GM11168 (cell line): ENCODE results near the gene ABHD15.

Experiments used
- in situ Hi-C: fragments of 300-500 bp; cut with MboI; formaldehyde crosslinking; loops from one replicate; pipeline ENCODE4 v1.12.0; 2022; ENCODE audit warnings: low sequenced_read_pairs; ENCODE audit not compliant: unreplicated experiment

Gene ABHD15, protein sequence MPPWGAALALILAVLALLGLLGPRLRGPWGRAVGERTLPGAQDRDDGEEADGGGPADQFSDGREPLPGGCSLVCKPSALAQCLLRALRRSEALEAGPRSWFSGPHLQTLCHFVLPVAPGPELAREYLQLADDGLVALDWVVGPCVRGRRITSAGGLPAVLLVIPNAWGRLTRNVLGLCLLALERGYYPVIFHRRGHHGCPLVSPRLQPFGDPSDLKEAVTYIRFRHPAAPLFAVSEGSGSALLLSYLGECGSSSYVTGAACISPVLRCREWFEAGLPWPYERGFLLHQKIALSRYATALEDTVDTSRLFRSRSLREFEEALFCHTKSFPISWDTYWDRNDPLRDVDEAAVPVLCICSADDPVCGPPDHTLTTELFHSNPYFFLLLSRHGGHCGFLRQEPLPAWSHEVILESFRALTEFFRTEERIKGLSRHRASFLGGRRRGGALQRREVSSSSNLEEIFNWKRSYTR

DNA sequence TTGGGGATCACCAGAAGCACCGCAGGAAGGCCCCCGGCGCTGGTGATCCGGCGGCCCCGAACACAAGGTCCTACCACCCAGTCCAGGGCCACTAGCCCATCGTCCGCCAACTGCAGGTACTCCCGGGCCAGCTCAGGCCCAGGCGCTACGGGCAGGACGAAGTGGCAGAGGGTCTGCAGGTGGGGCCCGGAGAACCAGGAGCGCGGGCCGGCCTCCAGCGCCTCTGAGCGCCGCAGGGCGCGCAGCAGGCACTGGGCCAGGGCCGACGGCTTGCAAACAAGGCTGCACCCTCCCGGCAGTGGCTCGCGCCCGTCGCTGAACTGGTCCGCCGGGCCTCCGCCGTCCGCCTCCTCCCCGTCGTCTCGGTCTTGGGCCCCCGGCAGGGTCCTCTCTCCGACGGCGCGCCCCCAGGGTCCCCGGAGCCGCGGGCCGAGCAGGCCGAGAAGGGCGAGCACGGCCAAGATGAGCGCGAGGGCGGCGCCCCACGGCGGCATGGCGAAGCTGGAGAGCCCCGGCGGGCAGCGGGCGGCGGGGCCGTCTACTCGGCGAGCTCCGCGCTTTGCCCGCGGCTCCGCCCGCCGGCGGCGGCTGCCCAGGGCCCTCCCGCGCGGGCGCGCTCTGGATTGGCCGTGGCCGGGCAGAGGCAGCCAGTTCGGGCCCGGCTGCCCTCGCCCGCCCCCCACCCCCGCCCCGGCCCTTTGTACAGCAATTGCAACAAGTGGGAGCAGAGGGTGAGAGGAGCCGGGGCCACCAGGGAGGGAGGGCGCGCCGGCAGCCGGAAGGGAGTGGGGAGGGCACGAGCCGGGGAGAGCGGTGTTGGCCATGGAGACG is at the start of gene ABHD15:
TSS of gene ABHD15 (minus strand) at position 565 of the 831 bp plus-strand sequence. CDS start at position 494, 71 bp downstream.
- in situ Hi-C loops = no loop called here

DNA sequence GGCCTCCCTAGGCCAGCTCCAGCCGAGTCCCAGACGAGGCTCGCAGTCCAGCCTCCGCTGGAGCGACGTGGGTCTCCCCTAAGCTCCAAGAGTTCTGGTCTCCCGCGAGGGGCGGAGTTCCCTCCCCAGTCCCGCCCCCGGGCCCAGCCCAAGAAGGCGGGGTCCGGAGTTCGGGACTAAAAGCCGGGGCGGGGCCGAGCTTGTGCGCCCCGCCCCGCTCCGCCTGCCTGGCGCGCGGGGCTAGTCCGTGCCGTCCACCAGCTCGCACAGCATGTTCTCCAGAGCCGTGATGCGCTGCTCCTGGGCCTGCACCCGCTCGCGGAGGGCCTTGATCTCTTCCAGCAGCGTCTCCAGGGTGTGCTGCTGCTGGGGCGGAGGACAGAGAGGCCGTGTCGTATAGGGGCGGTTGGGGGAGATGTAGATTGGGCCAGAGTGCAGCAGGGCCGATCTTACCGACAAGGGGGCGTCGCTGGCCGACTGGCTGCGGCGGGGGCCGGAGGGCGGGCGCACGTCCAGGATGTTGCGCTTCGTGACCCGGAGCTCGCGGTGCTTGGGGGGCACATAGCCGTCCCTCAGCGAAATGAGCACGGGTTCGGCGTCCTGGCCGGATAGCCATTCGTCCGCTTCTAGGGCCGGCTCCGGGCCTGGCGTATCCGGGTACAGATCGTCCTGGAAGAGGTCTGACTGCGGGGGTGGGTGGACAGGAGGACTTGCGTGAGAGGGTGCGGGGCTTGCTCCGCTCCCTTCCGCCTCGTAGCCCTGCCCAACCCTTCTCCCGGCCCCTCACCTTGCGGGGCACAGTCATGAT is 48.9 kb upstream of the ABHD15 start:
- in situ Hi-C loops = no loop called here

DNA sequence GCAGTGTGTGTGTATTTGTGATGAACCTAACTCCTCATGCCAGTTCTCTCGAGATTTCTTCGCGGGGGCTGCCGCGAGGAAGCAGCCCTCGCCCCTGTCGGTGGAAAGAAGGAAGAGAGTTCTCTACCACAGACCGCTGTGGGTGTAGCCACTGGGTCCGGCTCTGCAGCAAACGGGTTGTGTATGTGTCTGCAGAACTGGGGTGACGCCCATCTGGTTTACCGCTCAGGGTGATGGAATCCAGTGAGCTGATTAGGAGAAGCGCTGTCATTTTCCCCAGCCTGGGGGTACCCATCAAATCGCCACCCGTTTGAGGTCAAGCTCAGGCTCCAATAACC is 48.2 kb upstream of the ABHD15 start:
- in situ Hi-C loops = no loop called here

DNA sequence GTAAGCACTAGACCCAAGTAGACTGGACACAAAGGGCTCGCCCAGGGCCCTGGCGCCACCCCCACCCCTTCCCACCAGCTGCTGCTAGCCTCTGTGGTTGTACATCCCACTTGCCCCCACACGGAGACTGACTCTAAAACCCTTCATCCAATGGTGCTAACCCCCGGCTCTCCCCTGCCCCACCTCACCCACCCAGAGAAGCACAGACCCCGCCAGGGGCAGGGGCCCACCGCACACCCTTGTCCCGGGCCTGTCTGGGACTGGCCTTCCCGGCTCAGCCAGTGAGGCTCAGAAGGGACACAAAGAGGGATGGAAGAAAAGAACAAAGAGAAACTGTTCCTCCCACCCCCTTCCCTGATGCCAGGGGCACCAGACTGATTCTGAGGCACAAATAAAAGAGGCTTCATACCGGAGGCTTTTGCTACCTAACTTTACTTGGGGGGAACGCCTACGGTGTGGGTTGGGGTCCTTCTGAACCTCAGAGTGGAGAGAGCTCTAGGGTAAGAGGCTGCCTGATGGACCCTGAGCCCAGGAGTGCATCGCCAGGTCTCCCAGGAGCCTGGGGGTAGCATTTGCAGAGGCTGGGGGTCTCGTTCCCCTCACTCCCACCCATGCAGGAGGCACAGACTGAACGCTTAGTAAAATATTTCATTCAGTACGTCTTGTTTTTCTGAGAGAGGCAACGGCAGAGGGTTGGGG is 47.7 kb upstream of the ABHD15 start:
- in situ Hi-C loops = no loop called here

DNA sequence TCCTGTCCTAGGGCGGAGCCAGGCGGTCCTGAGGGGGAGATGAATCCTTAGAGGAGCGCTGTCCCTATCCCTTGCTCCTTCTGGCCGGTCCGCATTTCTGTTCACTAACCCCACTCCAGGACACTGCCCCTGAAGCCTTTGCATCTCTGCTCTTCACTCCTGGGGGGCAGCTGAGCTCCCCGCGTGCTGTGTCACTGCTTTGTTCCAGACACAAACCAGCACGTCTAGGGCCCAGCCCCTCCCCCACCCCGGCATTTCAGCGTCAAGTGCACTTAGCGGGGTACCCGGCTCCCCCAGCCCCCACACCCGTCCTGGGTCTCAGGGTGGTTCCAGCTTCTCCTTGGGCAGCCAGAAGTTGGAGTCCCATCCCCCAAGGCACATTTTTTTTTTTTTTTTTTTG is 47.0 kb upstream of the ABHD15 start:
- in situ Hi-C loops = no loop called here

DNA sequence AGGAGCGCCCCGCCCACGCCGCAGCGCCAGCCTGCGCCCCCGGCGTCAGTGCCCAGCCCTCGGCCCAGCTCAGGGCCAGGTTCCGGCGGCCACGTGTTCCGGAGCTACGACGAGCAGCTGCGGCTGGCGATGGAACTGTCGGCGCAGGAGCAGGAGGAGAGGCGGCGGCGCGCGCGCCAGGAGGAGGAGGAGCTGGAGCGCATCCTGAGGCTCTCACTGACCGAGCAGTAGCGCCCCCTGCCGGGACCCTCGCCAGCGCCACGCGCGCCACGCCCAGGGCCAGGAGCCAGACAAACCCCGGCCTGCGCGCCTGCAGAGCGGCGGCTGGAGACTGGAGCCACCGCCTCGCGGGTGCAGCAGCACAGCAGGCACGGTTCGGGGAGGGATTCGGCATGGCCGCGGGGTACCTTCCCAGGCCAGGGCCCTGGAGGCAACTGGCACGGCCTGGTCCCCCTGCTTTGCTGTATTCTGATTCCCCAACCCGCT is 46.6 kb upstream of the ABHD15 start:
- in situ Hi-C loops = no loop called here

DNA sequence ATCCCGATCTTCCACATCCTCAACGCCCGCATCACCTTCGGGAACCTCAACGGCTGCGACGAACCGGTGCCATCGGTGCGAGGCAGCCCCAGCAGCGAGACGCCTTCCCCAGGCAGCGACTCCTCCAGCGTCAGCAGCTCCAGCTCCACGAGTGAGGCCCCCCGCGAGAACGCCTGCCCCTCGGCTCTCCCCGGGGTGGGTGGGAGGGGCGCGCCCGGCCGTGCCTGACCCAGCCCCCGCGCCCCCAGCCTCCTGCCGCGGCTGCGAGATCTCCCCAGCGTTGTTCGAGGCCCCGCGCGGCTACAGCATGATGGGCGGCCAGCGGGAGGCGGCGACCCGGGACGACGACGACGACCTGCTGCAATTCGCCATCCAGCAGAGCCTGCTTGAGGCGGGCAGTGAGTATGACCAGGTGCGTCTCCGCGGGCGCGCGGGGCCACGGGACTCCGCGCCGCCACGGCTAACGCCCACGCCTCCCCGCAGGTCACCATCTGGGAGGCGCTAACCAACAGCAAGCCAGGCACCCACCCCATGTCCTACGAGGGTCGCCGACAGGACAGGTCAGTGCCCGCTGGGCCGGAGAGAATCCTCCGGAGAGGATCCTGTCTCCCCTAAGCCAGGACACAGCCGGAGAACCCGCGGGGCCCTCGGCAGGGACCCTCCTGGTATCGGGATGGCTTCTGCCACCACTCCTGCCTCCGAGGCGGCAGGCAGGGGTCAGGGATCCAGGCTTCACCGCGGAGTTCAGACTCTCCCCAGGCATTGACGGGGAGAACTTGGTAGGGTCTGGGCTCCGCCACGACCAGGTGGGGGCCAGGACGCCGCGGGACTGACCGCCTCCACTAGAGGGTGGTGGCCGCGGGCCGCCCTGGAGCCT is 45.8 kb upstream of the ABHD15 start:
- in situ Hi-C loops = no loop called here

DNA sequence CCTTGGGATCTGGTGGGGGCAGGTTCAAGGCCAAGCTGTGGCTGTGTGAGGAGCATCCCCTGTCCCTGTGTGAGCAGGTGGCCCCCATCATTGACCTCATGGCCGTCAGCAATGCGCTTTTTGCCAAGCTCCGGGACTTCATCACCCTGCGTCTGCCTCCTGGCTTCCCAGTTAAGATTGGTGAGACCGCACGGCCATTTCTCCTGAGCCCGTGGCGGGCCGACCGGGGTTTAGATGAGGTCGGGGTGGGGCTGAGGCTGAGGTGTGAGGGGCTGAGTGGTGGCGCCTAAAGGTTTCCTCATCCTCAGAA is 45.2 kb upstream of the ABHD15 start:
- in situ Hi-C loops = no loop called here

DNA sequence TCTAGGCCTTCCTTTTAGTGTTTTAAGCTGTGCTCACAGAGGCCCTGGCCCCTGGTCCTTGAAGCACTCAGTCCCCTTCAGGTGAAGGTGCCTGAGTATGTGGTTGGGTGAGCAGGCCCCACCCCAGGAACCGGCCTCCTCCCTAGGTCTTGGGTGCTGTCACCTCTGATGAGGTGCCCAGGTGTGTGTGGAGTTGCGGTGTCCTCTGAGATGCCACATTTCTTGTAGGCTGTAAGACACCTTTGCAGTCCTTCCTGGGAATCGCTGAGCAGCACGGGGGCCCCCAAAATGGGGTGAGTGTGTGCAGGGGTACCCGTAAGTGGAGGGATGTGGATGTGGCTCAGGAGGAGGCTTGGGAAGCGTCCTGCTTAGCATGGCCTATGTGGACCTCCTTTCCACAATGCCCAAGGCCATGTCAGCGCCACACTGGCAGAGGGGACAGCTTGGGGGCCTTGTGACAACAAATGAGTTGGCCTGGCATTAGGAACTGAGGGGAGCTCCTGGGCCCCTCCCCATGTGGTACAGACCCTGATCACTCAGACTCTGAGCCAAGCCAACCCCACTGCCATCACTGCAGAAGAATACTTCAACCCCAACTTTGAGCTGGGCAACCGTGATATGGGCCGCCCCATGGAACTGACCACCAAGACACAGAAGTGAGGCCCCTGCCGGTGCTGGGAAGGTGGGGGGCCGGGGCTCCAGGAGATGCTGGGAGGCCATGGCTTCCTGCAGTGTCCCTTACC is 44.7 kb upstream of the ABHD15 start:
- in situ Hi-C loops = no loop called here

DNA sequence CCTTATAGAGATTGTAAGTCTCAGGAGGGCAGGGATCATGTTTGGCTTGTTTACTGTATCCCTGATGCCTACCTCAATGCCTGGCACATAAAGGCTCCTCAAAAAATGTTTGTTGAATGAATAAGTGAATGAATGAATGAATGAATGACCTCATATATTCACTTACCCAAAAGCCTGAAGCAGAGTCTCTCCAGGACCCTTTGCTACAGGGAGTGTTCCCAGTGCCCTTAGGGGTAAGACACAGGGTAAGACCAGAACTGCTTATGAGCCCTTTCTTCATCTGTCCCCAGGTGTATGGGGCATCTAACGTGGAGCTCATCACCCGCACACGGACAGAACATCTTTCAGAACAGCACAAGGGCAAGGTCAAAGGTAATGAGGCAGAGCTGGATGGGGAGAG is 43.6 kb upstream of the ABHD15 start:
- in situ Hi-C loops = no loop called here

DNA sequence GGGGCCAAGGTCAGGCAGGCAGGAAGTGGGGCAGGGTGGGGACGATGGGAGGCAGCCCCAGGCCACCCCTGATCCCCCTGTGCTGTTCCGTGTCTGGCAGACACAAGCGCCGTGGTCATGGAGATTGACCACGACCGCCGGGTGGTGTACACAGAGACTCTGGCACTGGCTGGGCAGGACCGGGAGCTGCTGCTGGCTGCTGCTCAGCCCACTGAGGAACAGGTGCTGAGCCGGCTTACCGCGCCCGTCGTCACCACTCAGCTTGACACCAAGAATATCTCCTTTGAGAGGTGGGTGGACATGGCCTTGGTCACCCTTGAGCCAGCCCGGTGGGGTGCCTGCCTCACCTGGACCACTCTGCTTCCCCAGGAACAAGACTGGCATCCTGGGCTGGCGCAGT is 42.1 kb upstream of the ABHD15 start:
- in situ Hi-C loops = no loop called here

DNA sequence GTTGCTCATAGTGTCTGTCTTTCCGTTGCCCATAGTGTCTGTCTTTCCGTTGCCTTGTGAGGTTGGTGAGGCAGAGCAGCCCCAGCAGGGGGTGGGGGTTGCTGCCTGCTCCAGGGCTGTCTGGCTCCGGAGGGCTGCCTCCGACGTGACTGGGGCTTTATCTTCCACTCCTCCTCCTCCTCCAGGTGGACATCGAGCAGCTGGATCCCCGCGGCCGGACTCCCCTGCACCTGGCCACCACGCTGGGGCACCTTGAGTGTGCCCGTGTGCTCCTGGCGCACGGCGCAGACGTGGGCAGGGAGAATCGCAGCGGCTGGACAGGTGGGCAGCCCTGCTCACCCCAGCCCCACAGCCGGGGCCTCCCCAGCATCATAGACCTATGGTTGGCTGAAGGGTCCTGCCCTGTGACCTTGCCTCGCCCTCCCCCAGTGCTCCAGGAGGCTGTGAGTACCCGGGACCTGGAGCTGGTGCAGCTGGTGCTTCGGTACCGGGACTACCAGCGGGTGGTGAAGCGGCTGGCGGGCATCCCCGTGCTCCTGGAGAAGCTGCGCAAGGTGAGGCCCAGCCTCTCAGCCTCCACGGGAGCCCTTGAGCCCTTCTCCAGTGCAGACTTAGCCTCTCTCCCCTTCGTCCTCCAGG is 40.8 kb upstream of the ABHD15 start:
- in situ Hi-C loops = no loop called here

DNA sequence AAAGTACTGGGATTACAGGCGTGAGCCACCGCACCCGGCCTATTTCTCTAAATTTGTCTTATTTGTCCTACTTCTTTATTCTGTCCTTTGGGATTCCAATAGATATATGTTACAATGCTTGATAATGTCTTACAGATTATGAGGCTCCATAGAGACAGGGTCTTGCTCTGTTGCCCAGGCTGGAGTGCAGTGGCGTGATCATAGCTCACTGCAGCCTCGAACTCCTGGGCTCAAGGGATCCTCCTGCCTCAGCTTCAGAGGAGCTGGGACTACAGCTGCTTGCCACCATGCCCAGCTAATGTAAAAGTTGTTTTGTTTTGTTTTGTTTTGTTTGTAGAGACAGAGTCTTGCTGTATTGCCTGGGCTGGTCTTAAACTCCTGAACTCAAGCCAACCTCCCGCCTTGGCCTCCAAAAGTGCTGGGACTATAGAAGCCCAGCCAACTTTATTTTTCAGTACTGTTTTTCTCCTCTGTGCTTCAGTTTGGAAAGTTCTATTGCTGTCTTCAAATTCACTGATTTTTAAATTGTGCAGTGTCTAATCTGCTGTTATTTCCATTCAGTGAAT is 36.4 kb upstream of the ABHD15 start:
- in situ Hi-C loops = no loop called here

DNA sequence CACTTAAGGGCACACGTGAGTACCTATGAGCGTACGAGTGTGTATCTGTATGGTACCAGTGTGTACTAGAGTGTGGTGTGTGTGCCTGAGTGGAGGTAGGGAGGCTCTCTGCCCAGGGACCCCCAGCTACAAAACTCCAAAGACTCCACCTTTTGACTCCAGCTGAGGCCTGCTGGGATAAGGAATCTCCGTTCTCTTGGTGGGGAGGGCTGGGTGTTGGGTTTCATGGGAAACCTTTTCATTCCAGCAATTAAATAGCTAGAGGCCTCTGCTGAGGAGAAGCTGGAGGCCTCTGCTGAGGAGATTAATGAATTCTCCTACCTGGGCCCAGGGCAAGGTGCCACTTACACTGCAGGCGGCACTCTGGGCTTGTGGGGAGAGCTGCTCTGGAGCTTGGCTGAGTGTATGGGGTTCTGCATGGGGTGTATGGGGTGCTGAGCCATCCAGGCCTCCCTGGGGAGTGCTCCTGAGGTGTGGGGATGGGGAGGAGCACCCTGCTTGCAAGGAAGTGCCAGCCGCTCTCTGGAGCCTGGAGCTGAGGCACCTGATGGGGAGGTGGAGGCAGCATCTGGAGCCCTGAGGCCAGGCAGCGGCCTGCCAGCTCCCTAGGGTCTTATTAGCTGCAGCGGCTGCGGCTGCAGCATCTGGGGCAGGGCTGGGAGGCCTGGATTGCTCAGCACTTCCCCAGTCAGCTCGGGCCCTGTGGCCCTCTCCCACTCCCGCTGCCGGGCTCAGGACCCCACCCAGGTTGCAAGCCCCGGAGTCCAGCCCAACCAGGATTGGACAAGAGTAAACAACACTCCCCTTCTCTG is 30.7 kb upstream of the ABHD15 start:
- in situ Hi-C loops = no loop called here

DNA sequence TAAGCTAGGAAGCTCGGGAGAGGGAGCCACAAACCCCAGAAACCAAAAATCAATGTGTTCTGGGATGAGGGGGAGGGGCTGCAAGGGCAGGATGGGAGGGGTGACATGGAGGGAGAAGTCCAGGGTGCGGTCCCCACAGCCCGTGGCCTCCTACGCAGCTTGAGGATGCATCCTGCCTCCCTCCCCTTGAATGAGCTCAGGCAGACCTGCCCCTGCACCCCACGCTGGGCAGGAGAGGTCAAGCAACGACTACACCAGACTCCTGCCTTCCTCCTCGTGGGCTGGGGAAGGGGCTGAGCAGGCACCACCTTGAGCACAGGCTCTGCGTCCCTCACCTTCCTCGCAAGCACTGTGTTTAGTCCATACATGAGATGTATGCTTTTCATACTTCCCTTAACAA is 30.0 kb upstream of the ABHD15 start:
- in situ Hi-C loops = no loop called here

DNA sequence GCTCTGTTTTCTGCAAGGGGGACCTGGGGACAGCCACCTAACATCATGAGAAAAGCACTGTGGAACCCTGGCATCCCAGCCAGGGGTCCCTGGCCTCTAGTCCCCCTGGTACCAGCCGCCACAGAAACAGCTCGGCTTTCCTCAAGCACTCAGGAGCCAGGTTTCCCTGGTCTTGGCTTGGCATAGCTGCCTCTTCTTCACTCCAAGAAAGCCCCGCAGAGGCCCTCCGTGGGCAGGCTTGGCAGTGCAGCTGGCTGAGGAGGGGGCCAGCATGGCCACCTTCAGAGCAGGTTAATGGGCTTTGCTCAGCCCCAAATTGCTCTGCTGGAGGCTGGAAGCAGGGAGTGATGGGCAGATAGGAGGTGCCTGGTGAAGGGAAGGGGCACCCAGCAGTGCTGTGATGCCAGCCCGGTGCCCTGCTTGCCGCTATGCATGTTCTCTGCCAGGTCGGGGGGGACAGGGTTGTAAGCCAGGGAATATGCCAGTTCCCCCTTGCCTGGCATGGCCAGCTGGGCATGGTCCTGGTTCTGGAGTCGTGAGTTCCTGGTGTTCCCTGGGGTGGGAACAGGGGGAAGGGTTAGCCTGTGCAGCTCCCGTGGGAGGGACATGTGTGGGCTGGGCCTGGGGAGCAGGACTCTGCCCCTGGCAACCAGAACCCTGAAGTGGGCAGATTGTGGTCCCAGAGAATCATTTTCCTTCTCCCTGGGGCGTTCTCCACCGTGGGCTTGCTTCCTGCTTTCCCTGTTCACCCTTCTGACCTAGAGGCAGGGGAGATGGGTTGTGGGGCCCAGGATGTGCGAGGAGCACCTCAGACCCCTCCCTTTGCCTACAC is 29.3 kb upstream of the ABHD15 start:
- in situ Hi-C loops = no loop called here
